T1000 (cell line): ENCODE data around the gene PNMA8A.
"Not testable (repeated sequence)": the region's sequence is repeated elsewhere in the genome, so short reads cannot be mapped to it uniquely, and the experiment has no call there.

Source experiments
- DNase-seq: peaks from one replicate; lab custom pipeline; 2025; ENCODE audit warnings: mixed read lengths; lab: John Stamatoyannopoulos, UW

The PNMA8A gene

DNA sequence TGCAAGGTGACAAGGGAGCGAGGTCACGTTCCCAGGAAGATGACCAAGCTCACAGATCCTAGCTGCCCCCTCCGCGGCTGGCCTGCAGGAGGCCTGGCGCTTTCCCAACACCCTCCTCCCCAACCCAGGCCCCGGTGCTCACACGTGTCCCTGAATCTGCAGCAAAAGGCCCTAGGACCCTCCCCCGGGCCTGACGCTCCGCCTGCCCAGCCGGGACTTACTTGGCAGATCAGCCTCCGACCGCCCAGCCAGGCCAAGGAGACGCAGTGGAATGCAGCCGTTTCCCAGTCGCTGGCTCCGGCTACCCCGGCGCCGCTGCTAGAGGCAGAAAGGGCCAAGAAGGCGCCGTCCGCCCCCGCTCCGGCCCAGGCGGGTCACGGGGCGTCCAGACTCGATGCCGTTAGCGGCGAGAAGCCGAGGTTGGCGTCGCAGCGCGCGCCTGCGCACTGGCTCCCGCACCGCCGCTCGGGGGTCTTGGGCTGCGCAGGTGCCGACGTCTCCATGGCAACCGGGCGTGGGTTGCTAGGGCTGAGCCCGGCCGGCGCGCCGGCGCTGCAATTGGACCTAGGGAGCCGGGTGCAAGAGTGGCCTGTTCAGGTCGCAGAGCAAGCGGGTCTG lies at the start of gene PNMA8A:
TSS of gene PNMA8A (minus strand) at position 448 of the 618 bp plus-strand sequence. CDS start 528 bp downstream, outside the sequence.
- DNase-seq = no peak

GRCh38 chr19:46520616-46521015 lies 49.3 kb upstream of the PNMA8A start:
- DNase-seq = no peak

DNA sequence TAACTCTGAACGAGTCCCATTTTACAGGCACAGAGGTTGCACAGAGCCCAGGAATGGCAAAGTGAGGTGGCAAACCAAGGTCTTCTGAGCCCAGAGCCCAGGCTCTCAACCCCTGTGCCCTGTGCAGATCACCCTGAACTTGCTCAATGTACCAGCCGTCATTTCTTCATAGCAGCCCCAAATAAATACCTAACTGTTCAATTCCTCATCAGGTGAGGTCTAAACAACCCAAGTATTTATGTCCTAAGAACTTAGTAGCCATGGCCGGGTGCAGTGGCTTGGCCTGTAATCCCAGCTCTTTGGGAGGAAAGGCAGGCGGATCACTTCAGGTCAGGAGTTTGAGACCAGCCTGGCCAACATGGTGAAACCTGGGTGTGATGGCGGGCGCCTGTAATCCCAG lies 46.1 kb upstream of the PNMA8A start:
- no peak for DNase-seq

- no peak for DNase-seq
Observed at GRCh38 chr19:46515879-46516350, 44.6 kb upstream of the PNMA8A start.

DNA sequence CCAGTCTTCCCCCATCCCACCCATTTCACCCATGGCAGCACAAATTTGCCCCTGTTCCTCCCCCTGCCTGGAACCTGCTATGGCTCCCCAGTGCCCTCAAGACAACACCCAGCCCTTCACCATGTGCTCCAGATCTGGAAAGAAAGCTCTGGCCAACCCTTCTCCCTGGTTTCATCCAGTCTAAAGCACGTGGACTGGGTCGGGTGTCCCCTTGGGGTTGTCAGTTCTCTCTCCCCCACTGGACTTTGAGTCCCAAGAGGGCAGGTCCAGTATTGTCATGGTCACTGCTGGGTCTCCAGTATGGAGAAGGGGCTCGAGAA lies 43.9 kb upstream of the PNMA8A start:
- DNase-seq = no peak

GRCh38 chr19:46514589-46515289 lies 43.4 kb upstream of the PNMA8A start:
- no peak for DNase-seq

DNA sequence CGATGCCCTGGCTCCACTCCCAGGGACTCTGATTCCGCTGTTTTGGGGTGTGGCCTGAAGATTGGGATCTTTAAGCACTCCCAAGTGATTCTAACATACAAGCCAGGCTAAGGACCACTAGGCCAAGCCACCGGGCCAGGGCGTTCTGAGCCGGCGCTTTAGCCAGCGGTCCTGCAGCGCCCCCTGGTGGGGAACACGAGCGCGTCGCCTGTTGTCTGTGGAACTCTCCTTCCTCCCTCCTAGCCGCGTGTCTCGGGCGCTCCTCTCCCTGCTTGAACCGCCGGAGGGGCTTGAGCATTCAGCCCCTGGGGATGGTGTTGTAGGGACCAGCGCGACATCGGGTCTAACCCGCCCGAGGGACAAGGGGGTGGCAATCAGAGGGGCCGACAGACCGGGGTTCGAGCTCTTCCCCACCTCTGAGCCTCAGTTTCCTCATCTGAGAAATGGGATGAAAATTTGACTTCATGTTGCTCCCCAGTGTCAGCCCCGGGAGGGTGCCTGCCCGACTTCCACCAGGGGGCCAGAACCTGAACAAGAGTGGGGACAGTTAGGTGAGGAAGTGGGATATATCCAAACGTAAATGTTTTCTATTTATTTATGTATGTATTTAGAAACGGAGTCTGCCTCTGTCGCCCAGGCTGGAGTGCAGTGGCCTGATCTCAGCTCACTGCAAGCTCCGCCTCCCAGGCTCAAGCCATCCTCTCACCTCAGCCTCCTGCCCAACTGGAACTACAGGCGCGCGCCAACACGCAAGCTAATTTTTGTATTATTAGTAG lies 42.3 kb upstream of the PNMA8A start:
- DNase-seq = no peak

GRCh38 chr19:46511237-46511636 lies 39.9 kb upstream of the PNMA8A start:
- DNase-seq = no peak

DNA sequence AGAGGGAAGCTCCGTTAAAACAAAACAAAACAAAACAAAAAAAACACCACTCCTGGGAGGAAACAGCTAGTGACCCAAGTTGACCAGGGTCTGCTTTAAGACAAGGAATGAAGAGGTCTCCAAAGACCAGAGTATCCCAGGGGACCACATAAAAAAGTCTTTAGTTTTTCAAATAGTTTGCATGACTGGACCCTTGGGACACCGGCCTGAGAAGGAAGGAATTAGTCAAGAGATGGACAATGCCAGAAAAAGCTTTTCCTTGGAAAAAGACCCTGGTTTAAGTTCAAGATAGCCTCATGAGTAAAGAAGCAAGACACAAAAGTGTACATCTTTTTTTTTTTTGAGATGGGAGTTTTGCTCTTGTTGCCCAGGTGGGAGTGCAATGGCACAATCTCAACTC lies 36.8 kb upstream of the PNMA8A start:
- DNase-seq = no peak

DNA sequence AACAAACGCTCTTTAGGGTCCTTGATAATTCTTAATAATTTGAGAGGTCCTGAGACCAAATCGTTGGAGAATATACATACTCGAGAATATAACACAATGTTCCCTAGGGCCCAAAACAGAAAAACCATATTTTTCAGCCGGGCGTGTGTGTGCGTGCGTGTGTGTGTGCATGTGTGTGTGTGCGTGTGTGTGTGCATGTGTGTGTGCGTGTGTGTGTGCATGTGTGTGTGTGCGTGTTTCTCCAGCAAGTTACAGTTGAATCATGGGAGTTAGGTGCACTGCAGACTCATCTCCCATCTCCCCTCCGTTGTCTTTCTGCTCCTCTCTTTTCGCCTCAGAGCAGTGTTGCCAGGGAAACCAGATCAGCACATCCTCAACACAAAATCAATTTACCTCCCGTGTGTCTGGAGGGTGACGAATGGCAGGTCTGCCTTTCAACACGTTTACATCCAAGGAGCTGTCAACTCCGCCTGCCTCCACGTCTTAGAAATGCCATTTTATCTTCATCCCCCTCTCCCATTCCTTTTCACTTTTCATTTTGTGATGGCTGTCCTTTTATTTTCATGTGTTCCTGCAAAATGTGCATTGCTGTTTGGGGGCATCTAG lies 32.6 kb upstream of the PNMA8A start:
- no peak for DNase-seq

DNA sequence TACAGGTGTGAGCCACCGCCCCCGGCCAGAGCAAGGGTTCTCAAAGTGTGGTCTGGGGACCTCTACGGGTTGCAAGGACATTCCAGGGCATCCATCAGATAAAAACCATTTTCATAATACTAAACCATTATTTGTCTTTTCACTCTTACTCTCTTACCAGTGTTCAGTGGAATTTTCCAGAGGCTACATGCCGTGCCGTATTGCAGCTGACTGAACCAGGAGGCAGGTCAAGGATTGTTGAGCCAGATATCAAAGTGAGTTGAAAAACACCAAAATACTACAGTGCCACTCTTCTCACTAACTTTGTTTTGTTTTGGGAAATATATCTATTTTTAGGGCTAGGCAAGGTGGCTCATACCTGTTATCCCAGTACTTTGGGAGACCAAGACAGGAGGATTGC lies 31.5 kb upstream of the PNMA8A start:
- no peak for DNase-seq

- no peak for DNase-seq
Observed at GRCh38 chr19:46499692-46500091, 28.3 kb upstream of the PNMA8A start.

DNA sequence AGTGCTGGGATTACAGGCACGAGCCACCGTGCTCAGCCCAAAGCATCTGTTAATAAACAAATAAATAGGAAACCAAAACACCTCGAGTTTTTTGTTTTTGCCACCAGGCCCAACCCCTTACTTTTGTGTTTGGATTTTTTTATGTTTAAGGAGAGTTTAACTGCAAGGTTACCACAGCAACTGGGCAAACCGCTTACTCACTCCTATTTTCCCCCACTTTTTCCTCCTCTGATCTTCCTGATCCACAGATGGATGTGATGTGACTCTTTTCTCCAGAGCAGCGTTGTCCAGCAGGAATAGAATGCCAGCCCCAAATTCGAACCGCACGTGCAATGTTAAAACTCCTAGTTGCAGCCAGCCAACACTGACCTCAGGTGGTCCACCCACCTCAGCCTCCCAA lies 26.4 kb upstream of the PNMA8A start:
- no peak for DNase-seq

GRCh38 chr19:46496886-46497285 lies 25.5 kb upstream of the PNMA8A start:
- not testable (repeated sequence) for DNase-seq

GRCh38 chr19:46496304-46496703 lies 24.9 kb upstream of the PNMA8A start:
- no peak for DNase-seq

- DNase-seq = no peak
Observed at GRCh38 chr19:46495786-46496099, 24.4 kb upstream of the PNMA8A start, which contains the start of gene PNMA8B. Gene PNMA8B, minus strand, starts transcription at chr19:46495867. Its CDS starts 402 bp downstream, at chr19:46495465.

GRCh38 chr19:46494941-46495785 lies 23.8 kb upstream of the PNMA8A start:
- DNase-seq = no peak

DNA sequence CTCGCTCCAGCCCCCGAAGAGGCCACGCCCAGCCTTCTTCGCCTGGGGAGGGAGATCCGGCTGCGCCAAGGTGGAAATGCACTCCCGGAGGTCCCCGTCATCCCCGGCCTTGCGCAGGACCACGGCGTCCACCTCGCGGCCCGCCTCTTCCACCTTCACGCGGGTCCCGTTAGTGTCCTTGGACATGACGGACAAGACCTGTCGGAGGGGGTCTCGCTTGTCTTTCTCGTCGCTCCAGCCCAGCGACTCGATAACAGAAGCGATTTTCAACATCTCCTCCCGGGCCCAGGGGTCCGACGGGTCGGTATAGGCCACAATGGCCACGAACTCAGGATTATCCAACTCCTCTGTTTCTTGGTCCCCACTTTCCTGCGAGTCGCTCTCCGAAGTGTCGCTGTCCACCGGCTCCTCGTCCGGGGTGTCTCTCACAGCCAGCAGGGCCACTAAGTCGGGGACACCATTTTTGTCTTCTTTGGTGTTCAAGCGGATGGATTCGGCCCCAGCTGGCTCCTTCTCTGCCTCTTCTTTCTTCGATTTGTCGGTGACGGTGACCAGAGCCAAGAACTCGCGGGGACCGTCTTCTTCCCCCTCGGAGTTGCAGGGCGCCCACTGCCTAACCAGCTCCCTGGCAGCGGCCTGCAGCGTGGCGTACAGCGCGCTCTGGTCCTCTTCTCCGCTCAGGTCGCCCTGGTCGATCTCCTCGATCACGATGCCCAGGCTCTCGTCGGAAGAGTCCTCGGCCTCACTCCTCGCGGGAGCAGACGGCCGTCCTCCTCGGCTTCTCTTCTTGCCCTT lies 23.0 kb upstream of the PNMA8A start:
- DNase-seq = no peak

DNA sequence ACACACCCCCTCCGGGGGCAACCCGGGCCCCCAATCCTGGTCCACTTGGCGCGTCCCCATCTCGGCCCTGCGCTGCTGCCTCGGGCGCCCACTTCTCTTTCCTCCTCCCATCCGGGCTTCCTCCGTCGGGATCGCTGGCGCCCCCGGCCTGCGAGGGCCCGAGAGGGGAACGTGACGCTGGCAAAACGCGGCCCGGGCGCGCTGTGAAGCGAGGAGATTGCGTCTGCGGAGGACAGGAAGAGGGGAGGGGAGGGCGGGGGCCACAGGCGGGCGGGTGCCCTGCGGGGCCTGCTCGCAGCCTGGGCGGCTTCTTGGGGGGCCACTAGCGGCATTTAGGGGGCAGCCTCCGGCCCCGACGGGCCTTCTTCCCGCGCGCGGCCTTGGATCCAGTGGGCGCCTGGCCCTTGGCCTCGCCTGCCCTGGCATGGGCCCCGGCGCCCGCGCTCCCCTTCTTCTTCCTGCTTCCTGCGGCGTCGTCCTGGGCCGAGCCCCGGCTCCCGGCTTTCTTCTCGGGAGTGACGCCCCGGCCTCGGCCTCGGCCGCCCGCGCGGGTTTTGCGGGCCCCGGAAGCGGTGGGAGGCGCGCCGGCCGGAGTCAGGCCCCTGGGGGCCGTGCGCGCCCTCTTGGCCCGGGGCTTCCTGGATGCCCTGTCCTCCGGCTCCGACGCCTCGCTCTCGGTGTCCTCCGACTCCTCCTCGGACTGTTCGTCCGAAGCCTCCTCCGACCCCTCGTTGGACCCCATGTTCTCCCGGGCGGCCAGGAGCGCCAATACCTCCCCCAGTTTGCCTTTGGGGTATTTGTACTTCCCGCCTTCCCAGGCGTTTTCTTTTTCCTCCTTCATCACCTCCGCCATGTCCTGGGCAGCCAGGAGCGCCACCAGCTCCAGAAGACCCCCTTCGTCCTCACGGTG lies 22.1 kb upstream of the PNMA8A start:
- no peak for DNase-seq

GRCh38 chr19:46492841-46493235 lies 21.5 kb upstream of the PNMA8A start:
- no peak for DNase-seq
